Left renal cortex interstitium (tissue), 4 donors: ENCODE measurements around the gene SMCHD1. TPM values are rescaled to one million over a fixed set of nuclear protein-coding genes. Genes with fewer than 3 reads are reported as not detected.
"Not testable (repeated sequence)": the region's sequence is repeated elsewhere in the genome, so short reads cannot be mapped to it uniquely, and the experiment has no call there.

ENCODE experiments used
- DNase-seq, 4 donors: peaks; one replicate each; pipeline ENCODE4 v3.0.0-alpha.2; 2013; ENCODE audit warnings: low read depth in 4 of 4, low spot score in 2 of 4, missing footprints in 1 of 4
- polyA plus RNA-seq, 4 donors: library from polyadenylated mRNA; unstranded; fragments of 120-200 nt; gene quantifications; one replicate each; pipeline ENCODE4 v1.2.1, GENCODE V29; 2013; ENCODE audit not compliant: insufficient read length in 4 of 4

SMCHD1 gene
- polyA plus RNA-seq, 4 donors = 53.5 to 77.0 (median 64.3) TPM

- peak in 1 of 4 donors; percentile 26 for DNase-seq
Measured at GRCh38 chr18:2656981-2657512, 1.5 kb downstream of the SMCHD1 start.

- DNase-seq = no peak
Measured at GRCh38 chr18:2657788-2658458, 2.4 kb downstream of the SMCHD1 start.

- not testable (repeated sequence) for DNase-seq
Measured at GRCh38 chr18:2660849-2661248, 5.3 kb downstream of the SMCHD1 start.

- DNase-seq = not testable (repeated sequence)
Measured at GRCh38 chr18:2662288-2662687, 6.8 kb downstream of the SMCHD1 start.

GRCh38 chr18:2662990-2663389 lies 7.5 kb downstream of the SMCHD1 start:
- DNase-seq = no peak

- no peak for DNase-seq
Measured at GRCh38 chr18:2672410-2672809, 16.9 kb downstream of the SMCHD1 start.

GRCh38 chr18:2672872-2673271 lies 17.3 kb downstream of the SMCHD1 start:
- no peak for DNase-seq

GRCh38 chr18:2678933-2679332 lies 23.4 kb downstream of the SMCHD1 start:
- not testable (repeated sequence) for DNase-seq

- no peak for DNase-seq
Measured at GRCh38 chr18:2680216-2680792, 24.8 kb downstream of the SMCHD1 start.

GRCh38 chr18:2681993-2682603 lies 26.6 kb downstream of the SMCHD1 start:
- no peak for DNase-seq

GRCh38 chr18:2683055-2683454 lies 27.5 kb downstream of the SMCHD1 start:
- no peak for DNase-seq

GRCh38 chr18:2686349-2686968 lies 30.9 kb downstream of the SMCHD1 start:
- no peak for DNase-seq

GRCh38 chr18:2687390-2688001 lies 32.0 kb downstream of the SMCHD1 start:
- no peak for DNase-seq

- DNase-seq = no peak
Measured at GRCh38 chr18:2692508-2692907, 37.0 kb downstream of the SMCHD1 start.

- no peak for DNase-seq
Measured at GRCh38 chr18:2697184-2697583, 41.7 kb downstream of the SMCHD1 start.

GRCh38 chr18:2699001-2699400 lies 43.5 kb downstream of the SMCHD1 start:
- no peak for DNase-seq

GRCh38 chr18:2704541-2704940 lies 49.0 kb downstream of the SMCHD1 start:
- no peak for DNase-seq

- DNase-seq = no peak
Measured at GRCh38 chr18:2706903-2707302, 51.4 kb downstream of the SMCHD1 start.

GRCh38 chr18:2707551-2708168 lies 52.1 kb downstream of the SMCHD1 start:
- no peak for DNase-seq

GRCh38 chr18:2709316-2709715 lies 53.8 kb downstream of the SMCHD1 start:
- DNase-seq = no peak
